ENCODE data around the gene ANXA11. TPM values are rescaled to one million over a fixed set of nuclear protein-coding genes. Genes with fewer than 3 reads are reported as not detected.

Gene ANXA11
- total and polyA plus RNA-seq, 9 of the 15 experiments (the other 6 are each of a cell fraction or from before 2014, with no cell fraction given): 43.6 to 212 (median 109) TPM

GRCh38 chr10:80205477-80206276 lies at the start of gene ANXA11 (continued):
- TF ChIP-seq ZNF280A (IDR thresholded peaks at IDR 0.05; ENCODE audit: low read depth, partially characterized antibody): no peak
- no peak for TF ChIP-seq KLF10 (CRISPR knock-in tag; IDR thresholded peaks at IDR 0.05)
- TF ChIP-seq RBM17 (IDR thresholded peaks at IDR 0.05; ENCODE audit: borderline replicate concordance, low read depth, low read length): no peak
- no peak for TF ChIP-seq SRSF3 (IDR thresholded peaks at IDR 0.05; ENCODE audit: insufficient read depth, low read length)
- no peak for TF ChIP-seq ZNF408 (CRISPR knock-in tag; IDR thresholded peaks at IDR 0.05; ENCODE audit: low read depth)
- TF ChIP-seq RCOR1 (IDR thresholded peaks at IDR 0.05; ENCODE audit: borderline replicate concordance in 1 of 2, low read depth in 2 of 2, low read length in 2 of 2): no peak
- TF ChIP-seq NR0B1 (IDR thresholded peaks at IDR 0.05; ENCODE audit: partially characterized antibody): no peak
- TF ChIP-seq ZNF511 (CRISPR knock-in tag; IDR thresholded peaks at IDR 0.05): no peak
- TF ChIP-seq ZNF431 (CRISPR knock-in tag; IDR thresholded peaks at IDR 0.05): no peak; the same call in 1 of the 2 replicates
- no peak for TF ChIP-seq HNRNPK (IDR thresholded peaks at IDR 0.05; ENCODE audit: low read depth, low read length, poor library complexity, severe bottlenecking)
- TF ChIP-seq HDGF (IDR thresholded peaks at IDR 0.05): peak; percentile 37; the same call in 1 of the 2 replicates
- TF ChIP-seq ZBTB12 (CRISPR knock-in tag; IDR thresholded peaks at IDR 0.05): no peak
- TF ChIP-seq ZNF740 (CRISPR knock-in tag; IDR thresholded peaks at IDR 0.05): no peak
- TF ChIP-seq ZNF740 (tag; IDR thresholded peaks at IDR 0.05): no peak; a peak in 2 of 4 replicates
- TF ChIP-seq SAP30 (IDR thresholded peaks at IDR 0.05; ENCODE audit: borderline replicate concordance, insufficient read depth, low read depth, low read length, poor library complexity, severe bottlenecking): no peak
- TF ChIP-seq ZBTB2 (IDR thresholded peaks at IDR 0.05): peak; percentile 82; the same call in 1 of the 2 replicates
- peak; percentile 90 for TF ChIP-seq NFRKB (IDR thresholded peaks at IDR 0.05; ENCODE audit: low read depth)
- TF ChIP-seq CBX5 (IDR thresholded peaks at IDR 0.05; ENCODE audit: borderline replicate concordance, low read depth): no peak
- peak; percentile 91 for TF ChIP-seq TBP (optimal IDR thresholded peaks at IDR 0.05; ENCODE audit: low read depth, low read length)
- no peak for TF ChIP-seq JUNB (CRISPR knock-in tag; conservative IDR thresholded peaks at IDR 0.05)

All from K562 (cell line).